ENCODE results near the gene NRCAM. TPM values are rescaled to one million over a fixed set of nuclear protein-coding genes. Genes with fewer than 3 reads are reported as not detected.

NRCAM gene
- total RNA-seq, 4 donors from 2014 or later: 10.1 to 19.5 (median 13.0) TPM

- Histone ChIP-seq H3K4me3 (replicated peaks in 1 of 3) (no peak overlapping the region), H3K27ac (no peak overlapping the region), H3K4me1 (no peaks in the 10 kb centered on the region), H3K9me3 (no peaks in the 10 kb centered on the region), H3K27me3 (no peaks in the 10 kb centered on the region), H3K36me3 (no peaks in the 10 kb centered on the region)
- WGBS, 2 donors: 80 to 81% methylated on average over 2 of the region's 2 CpGs
- intact Hi-C loops (cut with DNase I): no loop called here
- no peak for DNase-seq
- no peak for TF ChIP-seq POLR2A (IDR thresholded peaks at IDR 0.05)
- TF ChIP-seq, protein P1, sequence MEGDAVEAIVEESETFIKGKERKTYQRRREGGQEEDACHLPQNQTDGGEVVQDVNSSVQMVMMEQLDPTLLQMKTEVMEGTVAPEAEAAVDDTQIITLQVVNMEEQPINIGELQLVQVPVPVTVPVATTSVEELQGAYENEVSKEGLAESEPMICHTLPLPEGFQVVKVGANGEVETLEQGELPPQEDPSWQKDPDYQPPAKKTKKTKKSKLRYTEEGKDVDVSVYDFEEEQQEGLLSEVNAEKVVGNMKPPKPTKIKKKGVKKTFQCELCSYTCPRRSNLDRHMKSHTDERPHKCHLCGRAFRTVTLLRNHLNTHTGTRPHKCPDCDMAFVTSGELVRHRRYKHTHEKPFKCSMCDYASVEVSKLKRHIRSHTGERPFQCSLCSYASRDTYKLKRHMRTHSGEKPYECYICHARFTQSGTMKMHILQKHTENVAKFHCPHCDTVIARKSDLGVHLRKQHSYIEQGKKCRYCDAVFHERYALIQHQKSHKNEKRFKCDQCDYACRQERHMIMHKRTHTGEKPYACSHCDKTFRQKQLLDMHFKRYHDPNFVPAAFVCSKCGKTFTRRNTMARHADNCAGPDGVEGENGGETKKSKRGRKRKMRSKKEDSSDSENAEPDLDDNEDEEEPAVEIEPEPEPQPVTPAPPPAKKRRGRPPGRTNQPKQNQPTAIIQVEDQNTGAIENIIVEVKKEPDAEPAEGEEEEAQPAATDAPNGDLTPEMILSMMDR (IDR thresholded peaks at IDR 0.05): no peak
These were observed 128.0 kb downstream of the NRCAM start for GRCh38 chr7:108328174-108328651.

DNA sequence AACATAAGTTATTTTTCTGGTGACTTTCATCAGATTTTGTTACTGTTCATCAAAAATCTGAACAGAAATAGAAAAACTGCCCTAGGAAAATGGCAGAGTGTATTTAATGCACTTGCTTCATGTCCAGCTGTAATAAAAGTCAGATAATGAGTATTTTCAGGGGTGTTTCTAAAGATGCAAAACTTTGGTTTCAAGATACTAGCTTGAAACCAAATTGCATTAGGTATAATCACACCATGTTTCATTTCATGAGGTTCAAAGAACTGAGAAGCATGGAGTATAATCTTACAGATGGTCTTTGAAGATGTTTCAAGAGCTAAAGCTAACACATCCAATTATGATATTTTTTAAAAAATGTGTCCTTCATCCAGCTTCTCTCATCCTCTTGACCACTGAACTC is 128.9 kb downstream of the NRCAM start:
- H3K36me3 ChIP-seq: no peaks in the 10 kb centered on the region
- DNase-seq: no peak
- no peak for TF ChIP-seq POLR2A (IDR thresholded peaks at IDR 0.05)
- TF ChIP-seq, protein P1 (IDR thresholded peaks at IDR 0.05): no peak
- H3K4me3 ChIP-seq (replicated peaks in 1 of 3): no peak overlapping the region
- H3K4me1 ChIP-seq: no peaks in the 10 kb centered on the region
- H3K27ac ChIP-seq: no peak overlapping the region
- intact Hi-C loops (cut with DNase I): no loop called here
- H3K9me3 ChIP-seq: no peaks in the 10 kb centered on the region
- H3K27me3 ChIP-seq: no peaks in the 10 kb centered on the region

DNA sequence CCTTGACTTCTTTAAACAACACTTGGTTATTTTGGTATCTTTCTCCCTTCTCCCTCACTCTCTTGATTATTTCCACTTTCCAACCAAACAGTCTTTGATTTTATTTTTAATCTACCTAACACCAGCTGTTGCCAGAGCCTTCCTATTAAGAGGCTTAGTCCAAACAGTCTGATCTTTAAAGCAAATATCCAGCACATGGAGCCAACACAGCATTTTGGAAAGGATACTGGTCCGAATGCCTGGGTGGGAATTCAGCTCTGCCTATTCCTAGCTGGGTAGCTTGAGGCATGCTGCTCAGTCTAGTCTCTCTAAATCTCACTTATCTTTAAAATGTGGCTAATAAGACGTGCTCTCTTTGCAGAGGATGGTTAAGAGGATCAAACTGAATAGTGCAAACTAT is 129.3 kb downstream of the NRCAM start:
- Histone ChIP-seq H3K9me3 (no peaks in the 10 kb centered on the region), H3K4me1 (no peaks in the 10 kb centered on the region), H3K36me3 (no peaks in the 10 kb centered on the region), H3K4me3 (replicated peaks in 1 of 3) (no peak overlapping the region), H3K27ac (no peak overlapping the region), H3K27me3 (no peaks in the 10 kb centered on the region)
- no peak for DNase-seq
- no peak for TF ChIP-seq POLR2A (IDR thresholded peaks at IDR 0.05)
- TF ChIP-seq, protein P1 (IDR thresholded peaks at IDR 0.05): no peak
- intact Hi-C loops (cut with DNase I): no loop called here
- WGBS, 2 donors: 86 to 89% methylated on average over 2 of the region's 2 CpGs

DNA sequence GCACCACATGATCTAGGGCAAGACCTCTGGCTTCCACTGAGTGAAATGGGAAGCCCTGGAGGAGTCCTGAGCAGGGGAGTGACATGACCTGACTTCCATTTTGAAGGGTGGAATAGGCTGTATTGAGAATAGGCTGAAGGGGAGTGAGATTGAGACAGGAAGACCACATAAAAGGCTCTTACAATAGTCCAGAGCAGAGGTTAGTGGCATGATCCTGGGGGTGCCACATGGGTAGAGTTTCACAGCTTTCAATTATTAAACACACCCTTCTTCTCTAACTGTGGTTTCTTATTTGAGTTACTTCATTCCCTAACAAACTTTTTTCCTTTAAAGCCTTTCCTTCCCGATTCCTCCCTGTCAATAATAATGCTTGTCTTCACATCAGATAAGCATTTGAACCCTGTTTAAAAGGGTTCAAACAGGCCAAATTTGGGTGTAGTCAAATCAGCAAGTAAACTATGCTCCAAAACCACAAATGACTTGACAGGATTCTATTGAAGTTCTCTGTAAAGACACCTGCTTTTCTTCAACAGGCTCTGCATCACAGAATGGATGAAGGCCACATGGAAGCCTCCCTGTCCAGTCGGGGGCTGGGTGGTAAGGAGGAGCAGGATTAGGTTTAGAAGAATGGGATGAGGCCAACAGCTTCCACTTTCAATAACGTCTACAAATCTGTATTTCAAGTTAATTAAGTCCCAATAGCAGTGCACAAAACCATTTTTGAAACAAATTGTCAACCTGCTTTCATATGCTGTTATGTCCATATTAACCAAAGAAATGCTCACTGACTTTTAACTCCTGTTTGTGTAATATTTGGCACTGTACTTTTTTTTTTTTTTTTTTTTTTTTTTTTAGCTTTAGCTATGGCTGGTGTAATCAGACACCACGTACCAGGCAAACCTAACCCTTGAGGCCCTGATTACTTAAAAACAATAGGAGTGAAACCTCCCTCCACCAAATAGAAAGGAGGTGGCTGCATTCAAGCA is 131.9 kb downstream of the NRCAM start:
- H3K27me3 ChIP-seq: no peaks in the 10 kb centered on the region
- H3K27ac ChIP-seq: no peak overlapping the region
- intact Hi-C loops (cut with DNase I): no loop called here
- no peaks in the 10 kb centered on the region for H3K4me1 ChIP-seq
- H3K36me3 ChIP-seq: no peaks in the 10 kb centered on the region
- no peak overlapping the region for H3K4me3 ChIP-seq (replicated peaks in 1 of 3)
- no peaks in the 10 kb centered on the region for H3K9me3 ChIP-seq
- 82 to 87% methylated on average over 4 of the region's 4 CpGs for WGBS, 2 donors
- TF ChIP-seq, protein P1 (IDR thresholded peaks at IDR 0.05): no peak
- no peak for TF ChIP-seq POLR2A (IDR thresholded peaks at IDR 0.05)
- DNase-seq: no peak
